GM12892 (cell line): ENCODE measurements around the gene ZNF410.

Experiments
- POLR2A ChIP-seq: IDR thresholded peaks from 2 replicates; pipeline ENCODE4 v1.6.1; 2011; ENCODE audit warnings: low read depth, low read length, control low read depth
- POLR2AphosphoS5 ChIP-seq: IDR thresholded peaks from 2 replicates; pipeline ENCODE4 v1.6.1; 2011; ENCODE audit warnings: low read depth, low read length, control low read depth
- TAF1 ChIP-seq: IDR thresholded peaks from 2 replicates; pipeline ENCODE4 v1.6.1; 2011; ENCODE audit warnings: low read depth, mild to moderate bottlenecking, control low read depth, low read length, borderline replicate concordance

GRCh38 chr14:73942180-73942579 lies 55.5 kb downstream of the ZNF410 start:
- TF ChIP-seq POLR2A: no peak
- no peak for TF ChIP-seq POLR2AphosphoS5
- TF ChIP-seq TAF1: no peak
